OCI-M2 (cell line): ENCODE results near the gene TRPM2.
"Not testable (repeated sequence)": the region's sequence is repeated elsewhere in the genome, so short reads cannot be mapped to it uniquely, and the experiment has no call there.

Experiments used
- DNase-seq: peaks from one replicate; lab custom pipeline; 2025; ENCODE audit not compliant: unreplicated experiment; lab: John Stamatoyannopoulos, UW

The TRPM2 gene

DNA sequence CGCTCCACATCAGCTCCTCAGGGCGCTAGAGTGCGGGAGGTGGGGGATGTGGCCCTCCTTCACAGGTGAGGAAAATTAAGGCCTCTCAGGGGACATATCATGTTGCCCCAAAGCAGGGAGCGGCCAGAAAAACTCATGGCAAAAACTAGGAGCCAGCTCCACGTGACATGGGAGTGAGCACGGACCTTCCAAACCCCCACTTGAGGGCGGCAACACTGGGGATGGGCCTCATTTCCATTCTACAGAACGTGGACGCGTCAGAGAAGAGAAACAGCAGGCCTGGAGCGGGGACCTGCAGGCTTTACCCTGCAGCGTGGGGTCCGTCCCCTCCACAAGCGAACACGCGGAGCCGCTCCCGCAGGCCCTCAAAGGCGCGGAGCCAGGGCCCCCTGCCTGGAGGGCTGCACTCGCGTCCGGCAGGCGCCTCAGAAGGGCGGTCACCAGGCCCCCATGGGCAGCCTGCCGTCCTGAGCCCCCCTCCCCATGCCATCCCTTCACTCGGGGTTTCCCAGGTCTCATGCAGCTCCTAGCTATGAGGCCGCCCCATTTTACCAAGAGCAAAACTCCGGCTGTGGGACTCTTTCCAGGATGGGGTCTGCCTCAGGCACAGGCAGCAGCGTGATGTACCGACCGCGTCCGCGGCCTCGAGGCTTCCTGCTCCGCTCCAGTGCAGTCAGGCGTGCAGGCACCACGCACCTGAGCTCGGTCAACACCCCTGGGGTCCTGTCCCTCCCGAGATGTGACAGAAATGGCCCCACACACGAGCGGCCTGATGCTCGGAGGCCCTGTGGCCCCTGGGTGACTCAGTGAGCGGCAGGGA, 19.7 kb upstream of the TRPM2 start:
- no peak for DNase-seq

DNA sequence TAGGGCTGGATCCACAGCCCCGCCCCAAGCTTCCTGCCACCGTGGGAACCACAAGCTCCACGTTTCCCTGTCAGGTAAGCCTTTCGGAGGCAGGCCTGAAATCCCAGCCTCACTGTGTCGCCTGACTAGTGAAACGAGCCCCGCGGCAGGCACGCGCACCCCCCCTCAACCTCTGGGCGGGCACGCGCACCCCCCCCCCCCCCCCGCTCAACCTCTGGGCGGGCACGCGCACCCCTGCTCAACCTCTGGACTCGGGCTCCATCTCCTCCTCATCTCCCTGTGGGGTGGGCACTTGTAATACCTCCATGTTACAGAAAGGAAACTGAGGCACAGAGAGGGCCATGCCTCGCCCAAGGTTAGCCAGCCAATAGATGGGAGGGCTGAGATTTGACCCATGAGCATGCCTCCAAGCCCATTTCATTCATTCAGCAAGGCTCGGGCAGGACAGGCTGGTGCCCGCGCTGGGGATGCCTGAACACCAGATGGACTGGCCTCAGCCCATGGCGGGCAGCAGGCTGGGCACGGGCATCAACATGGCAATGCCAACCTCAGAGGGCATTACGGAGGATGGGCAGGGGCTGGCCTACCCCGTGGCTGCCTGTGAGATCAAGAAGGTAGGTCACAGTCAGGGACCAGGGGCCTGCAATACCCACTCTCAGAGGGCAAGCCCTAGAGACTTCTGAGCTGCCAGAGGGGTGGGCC, 18.9 kb upstream of the TRPM2 start:
- DNase-seq, result no peak

DNA sequence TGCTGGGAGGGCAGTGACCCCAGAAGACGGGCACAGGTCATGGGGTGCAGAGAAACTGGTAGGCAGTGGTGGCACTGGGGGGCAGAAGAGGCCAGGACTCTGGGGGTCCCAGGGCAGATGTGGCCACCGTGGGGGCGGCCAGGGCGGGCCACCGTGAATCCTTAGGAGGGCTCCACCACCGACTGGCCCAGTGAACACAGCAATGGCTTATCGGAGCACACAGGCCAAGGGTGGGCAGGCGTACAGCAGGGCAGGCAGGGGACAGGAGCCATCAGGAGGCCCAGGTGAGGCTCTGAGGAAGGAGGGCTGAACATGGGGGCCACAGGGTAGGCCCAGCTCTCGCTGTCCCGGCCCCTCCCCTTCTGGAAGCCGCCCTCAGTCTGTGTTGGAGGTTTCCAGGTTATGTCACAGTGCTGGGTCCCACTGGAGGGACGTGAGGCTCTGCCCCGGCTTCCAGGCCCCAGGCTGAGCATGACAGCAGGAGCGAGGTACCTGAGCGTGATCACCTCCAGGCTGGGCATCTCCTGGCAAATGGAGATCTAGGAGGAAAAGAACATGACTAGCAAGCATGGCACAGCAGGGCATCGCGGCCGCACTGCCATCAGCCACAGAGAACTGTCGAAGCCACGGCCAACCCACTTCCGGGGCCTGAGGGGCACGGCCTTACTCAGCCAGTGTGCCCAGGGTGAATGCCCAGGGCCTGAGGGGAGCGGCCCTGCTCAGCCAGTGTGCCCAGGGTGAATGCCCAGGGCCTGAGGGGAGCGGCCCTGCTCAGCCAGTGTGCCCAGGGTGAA, 18.0 kb upstream of the TRPM2 start:
- DNase-seq, result no peak

DNA sequence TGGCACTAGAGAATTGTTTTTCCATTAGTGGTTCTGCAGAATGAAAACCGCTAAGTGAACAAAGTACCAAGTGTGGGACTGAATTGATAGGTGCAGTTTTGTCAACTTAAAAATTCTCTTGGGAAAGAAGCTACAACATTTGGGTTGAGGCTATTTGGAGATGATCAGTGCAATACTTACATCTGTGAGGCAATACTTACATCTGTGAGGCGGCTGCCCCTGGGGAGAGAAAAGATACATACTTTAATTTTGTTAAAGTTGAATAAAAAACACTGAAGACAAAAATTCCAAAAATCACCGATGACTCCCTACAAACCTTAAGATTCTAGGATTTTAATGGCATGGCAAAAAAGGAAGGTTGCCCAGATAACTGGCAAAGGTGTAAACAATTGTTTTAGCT, 16.0 kb upstream of the TRPM2 start:
- DNase-seq, result no peak

DNA sequence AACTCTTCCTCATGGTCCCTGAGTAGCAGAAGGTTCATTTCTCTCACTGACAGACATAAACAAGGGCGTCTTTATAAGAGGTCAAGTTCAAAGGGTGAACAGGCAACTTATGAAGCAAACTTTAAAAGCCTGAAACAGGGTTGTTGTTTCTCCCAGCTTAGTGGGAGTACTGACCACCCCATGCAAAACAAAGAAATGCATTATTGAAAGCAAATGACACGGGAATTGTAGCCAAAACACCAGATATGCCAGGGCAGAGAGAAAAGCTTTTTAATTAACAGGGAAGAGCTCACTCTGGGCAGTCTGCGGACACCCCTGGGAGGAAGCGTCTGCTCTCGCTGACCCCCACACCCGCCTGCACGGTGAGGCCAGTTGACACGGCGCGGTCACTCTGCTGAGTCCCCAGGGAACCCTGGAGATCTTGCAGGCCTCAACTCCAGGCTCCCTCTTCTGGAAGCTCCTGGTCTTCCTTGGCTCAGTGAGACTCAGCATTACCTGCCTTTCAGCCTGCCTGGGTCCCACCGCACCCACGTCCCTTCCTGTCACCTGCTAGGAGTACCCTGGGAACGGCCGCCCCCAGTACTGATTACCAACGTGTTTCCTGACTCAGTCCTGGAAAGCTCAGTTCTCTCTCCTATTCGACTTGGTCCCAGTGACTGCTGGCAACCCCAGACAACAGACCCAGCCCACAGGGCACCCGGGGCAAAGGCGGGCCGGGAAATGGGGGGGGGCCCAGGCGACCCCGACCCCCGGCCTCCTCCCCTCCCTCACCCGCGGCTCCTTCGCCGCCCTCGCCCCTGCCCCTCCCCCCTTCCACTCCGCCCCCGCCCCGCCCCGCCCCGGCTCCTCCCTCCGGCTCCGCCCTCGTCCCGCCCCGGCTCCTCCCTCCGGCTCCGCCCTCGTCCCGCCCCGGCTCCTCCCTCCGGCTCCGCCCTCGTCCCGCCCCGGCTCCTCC, 15.2 kb upstream of the TRPM2 start:
- peak; percentile 92 for DNase-seq

DNA sequence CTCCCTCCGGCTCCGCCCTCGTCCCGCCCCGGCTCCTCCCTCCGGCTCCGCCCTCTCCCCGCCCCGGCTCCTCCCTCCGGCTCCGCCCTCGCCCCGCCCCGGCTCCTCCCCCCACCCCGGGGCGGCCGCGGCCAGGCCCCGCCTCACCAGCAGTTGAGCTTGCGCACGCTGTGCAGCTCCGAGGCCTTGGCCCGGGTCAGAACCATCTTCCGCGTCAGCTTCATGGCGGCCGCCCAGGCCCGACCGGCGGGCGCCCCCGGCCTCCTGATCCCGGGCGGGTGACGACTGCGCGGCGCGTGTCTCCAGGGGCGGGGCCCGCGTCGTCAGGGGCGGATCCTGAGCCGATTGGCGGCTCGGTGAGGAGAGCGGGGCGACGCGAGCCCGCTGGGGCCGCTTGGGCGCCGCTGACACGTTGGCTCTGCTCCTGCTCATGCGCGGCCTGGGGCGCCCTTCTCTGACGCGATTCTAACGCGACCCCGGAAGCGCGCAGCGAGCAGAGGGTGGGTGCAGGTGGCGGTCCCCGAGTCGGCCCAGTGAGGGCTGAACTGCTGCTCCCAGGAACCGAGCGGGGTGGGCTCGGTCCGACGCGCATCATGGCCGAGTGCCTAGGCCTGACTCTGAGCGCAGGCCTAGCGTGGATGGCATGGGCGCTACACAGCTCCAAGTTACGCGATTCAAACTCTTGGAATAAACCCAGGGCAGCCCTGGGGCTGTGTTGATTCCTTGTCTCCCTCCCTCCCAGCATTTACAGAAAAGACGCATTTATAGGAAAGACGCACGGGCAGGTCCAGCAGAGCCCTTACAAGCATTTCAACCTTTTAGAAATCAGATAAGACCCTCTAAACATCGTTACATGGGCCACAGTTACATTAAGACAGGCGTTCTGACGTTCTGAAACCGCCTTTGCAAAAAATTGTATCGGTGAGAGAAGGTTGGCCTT, 14.2 kb upstream of the TRPM2 start, which contains the start of gene CFAP410:
Gene CFAP410, minus strand, starts transcription at position 420 of the 940 bp plus-strand sequence. Its CDS starts 196 bp downstream, at position 224.
- DNase-seq, result peak; percentile 97

DNA sequence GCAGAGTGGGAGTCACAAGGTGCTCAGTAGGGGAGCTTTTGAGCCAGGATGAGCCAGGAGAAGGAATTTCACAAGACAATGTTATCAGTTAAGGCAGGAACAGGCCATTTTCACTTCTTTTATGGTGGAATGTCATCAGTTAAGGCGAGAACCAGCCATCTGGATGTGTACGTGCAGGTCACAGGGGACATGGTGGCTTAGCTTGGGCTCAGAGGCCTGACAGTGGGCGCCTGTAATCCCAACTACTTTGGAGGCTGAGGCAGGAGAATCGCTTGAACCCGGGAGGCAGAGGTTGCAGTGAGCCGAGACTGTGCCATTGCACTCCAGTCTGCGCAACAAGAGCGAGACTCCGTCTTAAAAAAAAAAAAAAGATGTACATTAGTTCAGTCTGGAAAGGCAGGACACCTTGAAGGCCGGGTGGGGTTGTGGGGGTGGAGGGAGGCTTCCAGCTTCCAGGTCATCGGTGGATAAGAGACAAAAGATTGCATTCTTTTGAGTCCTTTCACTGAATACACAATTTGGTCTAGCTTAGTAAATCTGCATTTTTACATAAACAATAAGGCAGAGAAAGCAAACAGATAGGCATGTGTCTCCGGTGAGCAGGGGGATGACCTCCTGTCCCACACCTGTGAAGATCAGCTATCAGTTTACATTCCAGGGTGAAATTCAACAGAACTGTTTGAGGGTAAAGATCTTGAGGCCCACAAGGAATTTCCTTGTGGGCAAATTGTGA, 11.5 kb upstream of the TRPM2 start:
- DNase-seq, result not testable (repeated sequence)

DNA sequence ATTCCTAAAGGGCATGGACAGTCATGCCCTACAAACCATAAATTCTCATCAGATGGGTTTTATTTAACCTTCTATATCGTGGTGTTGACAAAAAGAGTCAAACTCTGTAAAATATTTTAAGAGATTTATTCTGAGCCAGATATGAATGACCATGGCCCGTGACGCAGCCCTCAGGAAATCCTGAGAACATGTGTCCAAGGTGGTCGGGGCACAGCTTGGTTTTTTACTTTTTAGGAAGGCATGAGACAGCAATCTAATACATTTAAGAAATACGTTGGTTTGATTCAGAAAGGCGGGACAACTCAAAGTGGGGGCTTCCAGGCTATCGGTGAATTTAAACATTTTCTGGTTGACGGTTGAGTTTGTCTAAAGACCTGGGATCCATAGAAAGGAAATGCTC, 10.4 kb upstream of the TRPM2 start:
- not testable (repeated sequence) for DNase-seq

DNA sequence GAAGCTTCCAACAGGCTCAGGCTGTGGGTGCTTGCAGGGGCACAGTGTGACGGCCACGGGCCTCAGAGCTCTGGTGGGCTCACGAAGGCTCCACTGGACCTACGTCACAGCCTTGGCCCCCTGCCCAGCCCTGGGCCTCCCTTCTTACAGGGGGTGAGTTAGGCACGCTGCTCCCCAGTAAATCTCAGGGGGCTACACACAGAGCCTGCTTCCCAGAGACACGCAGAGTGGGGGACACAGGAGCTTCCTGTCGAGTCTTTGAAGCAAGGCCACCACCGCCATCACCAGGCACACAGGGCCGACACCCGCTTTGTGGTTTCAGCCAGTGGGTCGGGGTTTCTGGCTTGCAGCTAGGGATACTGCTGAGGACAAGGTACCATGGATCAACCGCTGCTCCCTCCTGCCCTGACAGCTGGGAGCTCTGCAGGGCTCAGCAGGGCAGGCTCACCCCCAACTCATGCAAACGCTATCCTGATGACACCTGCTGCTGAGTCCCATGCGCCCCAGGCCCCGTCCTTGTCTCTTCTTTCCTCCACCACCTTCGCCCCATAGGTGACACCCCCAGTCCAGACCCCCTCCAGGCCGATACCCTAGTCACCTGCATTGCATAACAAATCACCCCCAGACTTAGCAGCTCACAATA, 8.8 kb upstream of the TRPM2 start:
- no peak for DNase-seq

DNA sequence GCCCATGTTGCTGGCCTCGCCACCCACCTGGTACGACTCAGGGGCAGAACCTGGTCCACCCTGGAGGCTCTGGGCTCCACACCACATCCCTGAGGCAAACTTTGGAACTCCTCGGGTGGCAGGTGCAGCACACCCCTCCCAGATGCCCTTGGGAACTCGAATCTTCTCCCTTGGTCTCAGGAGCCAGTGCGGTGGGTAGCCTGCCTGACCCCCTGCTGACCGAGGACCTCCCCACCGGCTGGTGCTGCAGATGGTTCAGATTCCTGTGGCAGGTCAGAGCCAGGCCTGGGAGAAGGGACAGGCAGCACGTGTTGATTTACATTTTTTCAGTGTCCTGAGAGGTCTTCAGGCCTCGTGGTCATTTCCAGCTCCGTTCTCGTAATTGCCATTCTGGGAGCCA, 7.9 kb upstream of the TRPM2 start:
- no peak for DNase-seq

DNA sequence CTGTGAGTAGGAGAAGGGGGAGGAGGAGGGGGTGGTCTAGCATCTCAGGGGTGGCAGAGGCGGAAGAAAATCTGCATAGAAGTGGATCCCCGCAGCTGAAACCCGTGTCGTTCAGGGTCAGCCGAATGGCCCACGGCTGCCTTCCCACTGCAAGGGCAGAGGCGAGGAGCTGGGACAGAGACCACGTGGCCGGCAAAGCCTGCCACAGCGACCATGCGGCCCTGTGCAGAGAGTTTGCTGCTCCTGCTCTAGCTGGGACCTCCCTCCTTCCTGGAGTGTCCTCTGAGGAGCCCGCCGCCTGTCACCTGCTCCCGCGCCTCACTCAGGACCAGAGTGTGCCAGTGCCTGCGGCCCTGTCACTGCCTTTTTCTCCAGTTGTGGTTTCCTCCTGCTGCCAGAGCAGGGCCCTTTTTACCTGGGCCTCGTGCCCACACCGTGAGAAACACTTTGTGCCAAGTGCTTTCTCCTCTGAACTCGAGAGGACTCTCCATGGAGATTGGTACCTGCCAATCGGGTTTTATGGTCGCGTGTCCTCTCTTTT, 5.4 kb upstream of the TRPM2 start:
- no peak for DNase-seq

DNA sequence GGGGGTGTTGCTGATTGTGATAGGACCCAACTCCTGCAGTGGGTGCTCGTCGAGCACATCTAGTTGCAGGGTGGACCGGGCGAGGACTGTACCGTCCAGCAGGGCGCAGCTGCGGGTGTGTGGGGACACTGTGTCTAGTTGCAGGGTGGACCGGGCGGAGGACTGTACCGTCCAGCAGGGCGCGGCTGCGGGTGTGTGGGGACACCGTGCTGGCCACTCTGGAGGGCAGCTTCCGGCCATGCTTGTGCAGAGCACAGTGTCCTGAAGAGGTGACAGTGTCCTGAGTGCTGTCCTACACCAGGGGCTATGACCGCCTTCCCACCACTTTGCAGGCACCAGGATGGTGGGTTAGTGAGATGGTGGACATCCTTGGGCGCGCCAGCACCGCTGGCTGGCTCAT, 4.6 kb upstream of the TRPM2 start:
- DNase-seq, result no peak

DNA sequence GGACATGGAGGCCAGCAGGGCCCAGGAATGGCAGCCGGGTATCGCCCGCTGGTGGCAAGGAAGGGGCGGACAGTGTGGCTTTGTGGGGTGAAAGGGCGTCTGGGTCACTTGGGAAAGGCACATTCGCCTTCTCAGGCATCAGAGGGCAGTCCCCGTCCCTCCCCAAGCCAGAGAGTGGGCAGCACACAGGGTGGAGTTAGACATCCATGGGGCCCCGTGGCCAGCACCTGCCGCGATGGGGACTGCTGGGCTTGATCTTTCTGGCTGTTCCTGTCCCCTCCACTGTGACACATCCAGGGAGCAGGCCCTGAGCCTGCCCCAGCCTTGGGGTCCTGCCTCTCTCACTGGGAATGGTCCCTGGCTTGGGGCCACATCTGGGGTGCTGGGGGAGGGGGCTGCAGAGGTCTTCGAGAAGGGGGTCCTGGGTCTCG, 4.0 kb upstream of the TRPM2 start:
- no peak for DNase-seq

DNA sequence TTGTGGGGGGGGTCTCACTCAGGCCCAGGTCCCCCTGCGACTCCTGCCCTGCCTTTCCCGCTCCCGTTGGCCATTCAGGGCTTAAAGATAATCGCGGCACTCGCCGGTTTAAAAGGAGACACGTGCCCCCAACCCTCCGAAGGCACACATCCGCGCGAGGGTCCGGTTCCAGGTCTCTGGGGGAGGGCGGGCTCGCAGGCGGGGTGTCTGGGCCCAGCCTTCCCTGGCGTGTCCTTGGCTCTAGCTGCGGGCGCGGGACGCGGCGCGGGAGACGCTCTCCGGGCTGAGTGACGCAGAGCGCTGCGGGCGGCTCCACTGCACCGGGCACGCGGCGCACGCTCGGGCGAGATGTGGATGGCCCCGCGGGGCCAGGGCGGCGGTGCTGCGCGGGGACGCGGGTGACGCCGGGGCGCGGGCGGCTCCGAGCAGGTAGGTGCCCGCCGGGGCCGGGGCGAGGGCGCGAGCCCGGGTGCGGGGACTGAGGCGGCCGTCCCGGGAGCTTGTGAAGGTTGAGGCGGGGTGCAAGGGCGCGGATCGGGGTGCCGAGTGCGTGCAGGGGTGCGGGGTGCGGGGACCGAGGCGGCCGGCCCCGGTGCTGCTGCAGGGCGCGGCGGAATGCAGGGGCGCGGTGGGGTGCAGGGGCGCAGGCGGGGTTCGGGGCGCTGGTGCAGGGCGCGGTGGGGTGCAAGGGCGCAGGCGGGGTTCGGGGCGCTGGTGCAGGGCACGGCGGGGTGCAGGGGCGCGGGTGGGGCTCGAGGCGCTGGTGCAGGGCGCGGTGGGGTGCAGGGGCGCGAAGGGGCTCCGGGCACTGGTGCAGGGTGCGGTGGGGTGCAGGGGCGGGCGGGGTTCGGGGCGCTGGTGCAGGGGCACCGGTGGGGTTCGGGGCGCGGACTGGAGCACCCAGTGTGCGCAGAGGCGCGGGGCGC, 3.3 kb upstream of the TRPM2 start:
- DNase-seq, result no peak

DNA sequence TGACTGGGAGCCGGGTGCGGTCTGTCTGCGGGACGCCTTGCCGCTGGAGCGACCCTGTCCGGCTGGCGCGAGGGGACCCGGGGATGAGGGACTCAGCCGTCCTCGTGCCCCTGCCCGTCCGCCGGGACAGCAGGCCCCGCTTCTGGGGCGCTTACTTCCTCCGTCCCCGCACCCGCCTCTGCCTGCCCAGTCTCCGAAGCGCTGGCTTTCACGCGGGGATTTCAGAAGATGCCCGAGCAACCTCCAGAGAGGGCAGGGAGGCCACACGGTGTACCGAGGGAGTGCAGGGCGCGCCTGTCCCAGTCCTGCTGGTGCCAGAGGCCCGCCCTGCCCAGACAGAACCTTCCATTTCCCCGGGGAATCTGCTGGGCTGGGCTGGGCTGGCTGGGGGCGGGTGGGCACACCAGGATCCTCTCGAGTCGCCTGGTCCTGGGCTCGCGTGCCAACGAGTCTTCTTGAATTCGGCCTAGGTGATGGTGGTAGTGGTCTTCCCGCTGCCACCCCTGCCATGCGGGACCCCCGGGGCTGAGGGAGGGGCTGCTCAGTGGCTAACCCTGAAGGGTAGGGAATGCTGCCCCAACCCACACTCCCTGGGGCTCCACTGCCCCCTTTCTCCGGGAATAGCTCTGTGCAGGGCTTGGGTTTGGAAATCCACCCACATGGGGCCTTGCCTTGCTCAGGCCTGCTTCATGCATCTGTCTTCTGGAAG, 2.5 kb upstream of the TRPM2 start:
- no peak for DNase-seq

DNA sequence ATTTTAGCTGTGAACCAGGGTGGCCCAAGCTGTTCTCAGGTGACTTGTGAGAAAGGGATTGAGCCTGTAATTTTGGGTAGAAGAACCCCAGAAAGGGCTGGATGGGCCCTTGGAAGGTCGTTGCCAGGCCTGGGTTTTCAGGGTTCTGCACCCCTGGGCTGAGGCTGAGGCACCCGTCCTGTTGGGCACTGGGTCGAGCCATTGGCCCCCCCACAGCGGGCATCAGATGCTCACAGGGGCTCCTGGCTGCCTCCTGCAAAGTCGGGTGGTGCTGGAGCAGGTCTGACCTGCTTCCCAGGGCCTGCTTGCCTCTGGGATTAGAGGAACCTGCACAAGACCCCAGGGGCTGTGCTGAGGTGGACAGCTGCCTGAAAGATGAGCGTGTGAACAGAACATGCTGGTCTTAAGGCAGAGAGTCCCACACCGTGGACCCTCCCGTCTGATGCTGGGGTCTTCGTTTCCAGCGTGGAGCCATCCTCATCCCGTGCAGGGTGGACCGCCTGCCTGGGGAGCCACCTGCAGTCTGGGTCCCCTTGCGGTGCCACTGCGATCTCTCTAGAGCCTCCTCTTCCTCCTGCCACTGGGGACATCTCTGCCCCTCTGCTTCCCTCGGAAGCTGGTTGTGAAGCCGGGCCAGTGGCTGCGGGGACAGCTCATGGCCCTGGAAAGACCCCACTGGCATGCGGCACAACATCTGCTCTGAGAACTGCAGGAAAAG, 1.7 kb upstream of the TRPM2 start:
- DNase-seq, result no peak
